HepG2 (cell line): ENCODE results near the gene ZNF79. TPM values are rescaled to one million over a fixed set of nuclear protein-coding genes. Genes with fewer than 3 reads are reported as not detected.

ENCODE experiments used
- ATAD3A ChIP-seq: sonication (generic); formaldehyde crosslinking; IDR thresholded peaks from 2 replicates; pipeline ENCODE4 v1.4.0; 2020; ENCODE audit warnings: missing genetic modification reagents
- BHLHE40 ChIP-seq: IDR thresholded peaks from 2 replicates; pipeline ENCODE4 v1.6.1; 2011; ENCODE audit warnings: low read length, improper control_type of control experiment
- CEBPZ ChIP-seq: IDR thresholded peaks from 2 replicates; pipeline ENCODE4 v1.6.1; 2012; ENCODE audit warnings: low read length, improper control_type of control experiment
- CREM ChIP-seq, 2 experiments: sonication (generic) in 1 of 2; formaldehyde crosslinking in 1 of 2; IDR thresholded peaks; 2 replicates each; pipeline versions ENCODE4 v1.4.0 to v1.6.1; 2016 to 2020; ENCODE audit warnings: antibody characterized with exemption in 1 of 2, mild to moderate bottlenecking in 1 of 2, missing genetic modification reagents in 1 of 2
- HBP1 ChIP-seq: IDR thresholded peaks from 2 replicates; pipeline ENCODE4 v1.6.1; 2016; ENCODE audit warnings: low read depth, control low read depth
- HNRNPH1 ChIP-seq: fragments of 200-400 bp; formaldehyde crosslinking; optimal IDR thresholded peaks from 2 replicates; pipeline ENCODE3; 2017; ENCODE audit warnings: mild to moderate bottlenecking, low read depth, low read length
- HNRNPLL ChIP-seq: fragments of 200-400 bp; formaldehyde crosslinking; IDR thresholded peaks from 2 replicates; pipeline ENCODE4 v1.6.1; 2017; ENCODE audit warnings: mild to moderate bottlenecking, low read depth, low read length; ENCODE audit not compliant: poor library complexity, severe bottlenecking
- KDM4B ChIP-seq: sonication (generic); formaldehyde crosslinking; IDR thresholded peaks from 2 replicates; pipeline ENCODE4 v1.4.0; 2020; ENCODE audit warnings: missing genetic modification reagents
- MBNL3 ChIP-seq: fragments of 250-450 bp; sonication (Bioruptor Pico); conservative IDR thresholded peaks from 2 replicates; pipeline ENCODE4 v1.8.0; 2022; ENCODE audit warnings: mild to moderate bottlenecking, inconsistent platforms
- MLLT10 ChIP-seq: sonication (generic); formaldehyde crosslinking; IDR thresholded peaks from 2 replicates; pipeline ENCODE4 v1.4.0; 2020; ENCODE audit warnings: missing genetic modification reagents
- MTA1 ChIP-seq: sonication (generic); formaldehyde crosslinking; IDR thresholded peaks from 2 replicates; pipeline ENCODE4 v1.4.0; 2020; ENCODE audit warnings: missing genetic modification reagents, mild to moderate bottlenecking, borderline replicate concordance
- NFKB2 ChIP-seq: sonication (generic); formaldehyde crosslinking; IDR thresholded peaks from 2 replicates; pipeline ENCODE4 v1.4.0; 2020; ENCODE audit warnings: missing genetic modification reagents, borderline replicate concordance
- POLR2G ChIP-seq: fragments of 200-400 bp; formaldehyde crosslinking; IDR thresholded peaks from 2 replicates; pipeline ENCODE4 v1.6.1; 2018; ENCODE audit warnings: mild to moderate bottlenecking, low read depth, low read length, moderate library complexity
- RBM39 ChIP-seq: fragments of 200-400 bp; formaldehyde crosslinking; IDR thresholded peaks from one replicate; pipeline ENCODE4 v1.6.1; 2018; ENCODE audit warnings: antibody characterized with exemption, mild to moderate bottlenecking, low read depth, low read length; ENCODE audit not compliant: poor library complexity, severe bottlenecking
- RNF2 ChIP-seq: fragments of 450-650 bp; conservative IDR thresholded peaks from 2 replicates; pipeline ENCODE4 v1.6.1; 2016; ENCODE audit warnings: low read depth
- SMARCC2 ChIP-seq: fragments of 450-650 bp; IDR thresholded peaks from 2 replicates; pipeline ENCODE4 v1.6.1; 2017; ENCODE audit warnings: antibody characterized with exemption, mild to moderate bottlenecking
- ZNF224 ChIP-seq: sonication (generic); formaldehyde crosslinking; IDR thresholded peaks from 2 replicates; pipeline ENCODE4 v1.5.0; 2020; ENCODE audit warnings: mild to moderate bottlenecking, missing genetic modification reagents
- ZNF230 ChIP-seq: sonication (generic); formaldehyde crosslinking; IDR thresholded peaks from 2 replicates; pipeline ENCODE4 v1.4.0; 2020; ENCODE audit warnings: mild to moderate bottlenecking, missing genetic modification reagents
- ZNF30 ChIP-seq: sonication (generic); formaldehyde crosslinking; IDR thresholded peaks from 2 replicates; pipeline ENCODE4 v1.5.0; 2020; ENCODE audit warnings: mild to moderate bottlenecking, missing genetic modification reagents
- ZNF33A ChIP-seq: sonication (generic); formaldehyde crosslinking; IDR thresholded peaks from 2 replicates; pipeline ENCODE4 v1.5.1; 2020; ENCODE audit warnings: missing genetic modification reagents, mild to moderate bottlenecking, moderate library complexity, borderline replicate concordance
- ZNF354B ChIP-seq: sonication (generic); formaldehyde crosslinking; IDR thresholded peaks from 2 replicates; pipeline ENCODE4 v1.8.0; 2022; ENCODE audit warnings: mild to moderate bottlenecking, missing genetic modification reagents
- ZNF362 ChIP-seq: sonication (generic); formaldehyde crosslinking; IDR thresholded peaks from 2 replicates; pipeline ENCODE4 v1.4.0; 2020; ENCODE audit warnings: missing genetic modification reagents, mild to moderate bottlenecking, borderline replicate concordance
- ZNF674 ChIP-seq: sonication (generic); formaldehyde crosslinking; IDR thresholded peaks from 2 replicates; pipeline ENCODE4 v1.5.0; 2020; ENCODE audit warnings: low read depth, mild to moderate bottlenecking, missing genetic modification reagents
- ZNF704 ChIP-seq: sonication (generic); formaldehyde crosslinking; IDR thresholded peaks from 2 replicates; pipeline ENCODE4 v1.8.1; 2023; ENCODE audit warnings: mild to moderate bottlenecking, inconsistent platforms, moderate library complexity, missing genetic modification reagents, borderline replicate concordance
- ZSCAN25 ChIP-seq: sonication (generic); formaldehyde crosslinking; IDR thresholded peaks from 2 replicates; pipeline ENCODE4 v1.8.0; 2022; ENCODE audit warnings: mild to moderate bottlenecking, missing genetic modification reagents
- polyA plus RNA-seq, 8 experiments: library from polyadenylated mRNA; depleted of rRNA in 3 of 8; stranded (reverse) in 7 of 8; unstranded in 1 of 8; fragments of >200 nt; fragmentation: Illumina TruSeq in 4 of 8; extraction: Trizol in 4 of 8; gene quantifications; 2 replicates each; pipeline versions ENCODE4 v1.2.1 to v1.2.3, GENCODE V29; 2011 to 2016; ENCODE audit warnings: low read depth in 4 of 8, missing spikeins in 1 of 8, mixed read lengths in 1 of 8; ENCODE audit not compliant: insufficient read depth in 1 of 8
- total RNA-seq, 5 experiments: library from RNA; depleted of rRNA; stranded (reverse); fragments of >200 nt; fragmentation: Illumina TruSeq; extraction: Trizol; gene quantifications; 2 replicates each; pipeline ENCODE4 v1.2.3, GENCODE V29; 2016; ENCODE audit warnings: low read depth in 1 of 5

Gene ZNF79
- total and polyA plus RNA-seq, 2 of the 13 experiments (the other 11 are each of a cell fraction or from before 2014, with no cell fraction given), result 3.7 to 8.1 TPM

- TF ChIP-seq ZSCAN25 (CRISPR knock-in tag) (no peak), ZNF354B (no peak), RBM39 (no peak), ZNF30 (no peak), NFKB2 (CRISPR knock-in tag) (0 out of 2 replicates have a peak, but pooled peaks have one; percentile 6), MTA1 (CRISPR knock-in tag) (no peak), MLLT10 (CRISPR knock-in tag) (0 out of 2 replicates have a peak, but pooled peaks have one; percentile 33), POLR2G (0 out of 2 replicates have a peak, but pooled peaks have one; percentile 13), BHLHE40 (no peak), ZNF704 (CRISPR knock-in tag) (no peak), RNF2 (no peak), ZNF362 (CRISPR knock-in tag) (no peak), HBP1 (CRISPR knock-in tag) (0 out of 2 replicates have a peak, but pooled peaks have one; percentile 10), CEBPZ (no peak), ZNF230 (CRISPR knock-in tag) (no peak), HNRNPH1 (no peak), CREM (IDR thresholded peaks at IDR 0.05) (no peak), CREM (CRISPR knock-in tag; IDR thresholded peaks at IDR 0.05) (no peak), ZNF674 (CRISPR knock-in tag) (no peak), HNRNPLL (no peak), MBNL3 (CRISPR knock-in tag) (no peak), ZNF224 (CRISPR knock-in tag) (no peak), KDM4B (CRISPR knock-in tag) (no peak), ZNF33A (CRISPR knock-in tag) (no peak), SMARCC2 (no peak), ATAD3A (CRISPR knock-in tag) (no peak)
These were observed 26.1 kb downstream of the ZNF79 start (continued) for GRCh38 chr9:127450243-127450760.
